Tibial nerve (tissue), 4 donors: ENCODE results near the gene OBSCN. TPM values are rescaled to one million over a fixed set of nuclear protein-coding genes. Genes with fewer than 3 reads are reported as not detected.

Experiments
- DNase-seq, 2 donors: peaks; one replicate each; pipeline ENCODE4 v3.0.0-alpha.2; 2019; ENCODE audit warnings: low spot score in 2 of 2
- H3K27ac ChIP-seq, 4 donors: fragments of 200-600 bp; sonication (generic) in 3 of 4; one replicate each; pipeline ENCODE4 v1.5.1; 2017 to 2019; ENCODE audit warnings: mild to moderate bottlenecking in 1 of 4
- H3K27me3 ChIP-seq, 2 donors: fragments of 200-600 bp; sonication (generic) in 1 of 2; one replicate each; pipeline versions ENCODE4 v1.5.1 to v1.6.0; 2017 to 2019
- H3K36me3 ChIP-seq, 3 donors: fragments of 200-600 bp; sonication (generic); one replicate each; pipeline ENCODE4 v1.5.1; 2018 to 2019
- H3K4me1 ChIP-seq, 4 donors: fragments of 200-600 bp; sonication (generic) in 3 of 4; one replicate each; pipeline ENCODE4 v1.5.1; 2017 to 2019
- H3K4me3 ChIP-seq, 4 donors: fragments of 200-600 bp; sonication (generic) in 3 of 4; one replicate each; pipeline ENCODE4 v1.5.1; 2017 to 2019; ENCODE audit warnings: mild to moderate bottlenecking in 1 of 4, moderate library complexity in 1 of 4
- H3K9me3 ChIP-seq, 4 donors: fragments of 200-600 bp; sonication (generic) in 3 of 4; one replicate each; pipeline ENCODE4 v1.5.1; 2017 to 2019
- EP300 ChIP-seq, 2 donors: sonication (generic); formaldehyde crosslinking; IDR thresholded peaks; one replicate each; pipeline ENCODE4 v1.6.1; 2017; ENCODE audit warnings: antibody characterized with exemption in 2 of 2, mild to moderate bottlenecking in 1 of 2
- POLR2A ChIP-seq, 2 donors: fragments of 450-650 bp; IDR thresholded peaks; one replicate each; pipeline ENCODE4 v1.6.1; 2017; ENCODE audit warnings: antibody characterized with exemption in 2 of 2, mild to moderate bottlenecking in 2 of 2, moderate library complexity in 2 of 2
- WGBS, 2 donors: methylation state at CpG; one replicate each; pipeline ENCODE4 v1.1.5; 2018; 5-methylcytosine and 5-hydroxymethylcytosine counted together
- total RNA-seq, 4 donors: library from RNA; depleted of rRNA; stranded (reverse); fragments of >200 nt; gene quantifications; one replicate each; pipeline ENCODE4 v1.1.0, GENCODE V29; 2016
- TF ChIP-seq, protein P1 (sequence below), 5 experiments: fragments of 200-600 bp in 3 of 5; fragments of 450-650 bp in 2 of 5; sonication (generic) in 3 of 5; IDR thresholded peaks; one replicate each; pipeline ENCODE4 v1.5.1; 2016 to 2019; ENCODE audit warnings: antibody characterized with exemption in 5 of 5, mild to moderate bottlenecking in 3 of 5, moderate library complexity in 2 of 5

OBSCN gene
- total RNA-seq, 4 donors from 2014 or later = 8.5 to 22.6 (median 19.0) TPM

DNA sequence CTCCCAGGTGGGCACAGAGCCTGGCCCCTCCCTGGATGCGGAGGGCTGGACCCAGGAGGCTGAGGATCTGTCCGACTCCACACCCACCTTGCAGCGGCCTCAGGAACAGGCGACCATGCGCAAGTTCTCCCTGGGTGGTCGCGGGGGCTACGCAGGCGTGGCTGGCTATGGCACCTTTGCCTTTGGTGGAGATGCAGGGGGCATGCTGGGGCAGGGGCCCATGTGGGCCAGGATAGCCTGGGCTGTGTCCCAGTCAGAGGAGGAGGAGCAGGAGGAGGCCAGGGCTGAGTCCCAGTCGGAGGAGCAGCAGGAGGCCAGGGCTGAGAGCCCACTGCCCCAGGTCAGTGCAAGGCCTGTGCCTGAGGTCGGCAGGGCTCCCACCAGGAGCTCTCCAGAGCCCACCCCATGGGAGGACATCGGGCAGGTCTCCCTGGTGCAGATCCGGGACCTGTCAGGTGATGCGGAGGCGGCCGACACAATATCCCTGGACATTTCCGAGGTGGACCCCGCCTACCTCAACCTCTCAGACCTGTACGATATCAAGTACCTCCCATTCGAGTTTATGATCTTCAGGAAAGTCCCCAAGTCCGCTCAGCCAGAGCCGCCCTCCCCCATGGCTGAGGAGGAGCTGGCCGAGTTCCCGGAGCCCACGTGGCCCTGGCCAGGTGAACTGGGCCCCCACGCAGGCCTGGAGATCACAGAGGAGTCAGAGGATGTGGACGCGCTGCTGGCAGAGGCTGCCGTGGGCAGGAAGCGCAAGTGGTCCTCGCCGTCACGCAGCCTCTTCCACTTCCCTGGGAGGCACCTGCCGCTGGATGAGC, 164.5 kb downstream of the OBSCN start:
- Histone ChIP-seq H3K9me3 (no peaks in the 10 kb centered on the region), H3K36me3 (no peaks in the 10 kb centered on the region), H3K4me1 (peaks cover 0 to 24% (median 13%) of the 10 kb centered on the region in 4 donors), H3K27me3 (peaks cover 0 to 6% of the 10 kb centered on the region in 2 donors), H3K4me3 (no peak overlapping the region), H3K27ac (peak overlapping the region in 1 of 4 donors; percentile 94)
- 69 to 73% methylated on average over 21 to 25 of the region's 34 CpGs for WGBS, 2 donors
- DNase-seq = no peak
- TF ChIP-seq, protein P1, sequence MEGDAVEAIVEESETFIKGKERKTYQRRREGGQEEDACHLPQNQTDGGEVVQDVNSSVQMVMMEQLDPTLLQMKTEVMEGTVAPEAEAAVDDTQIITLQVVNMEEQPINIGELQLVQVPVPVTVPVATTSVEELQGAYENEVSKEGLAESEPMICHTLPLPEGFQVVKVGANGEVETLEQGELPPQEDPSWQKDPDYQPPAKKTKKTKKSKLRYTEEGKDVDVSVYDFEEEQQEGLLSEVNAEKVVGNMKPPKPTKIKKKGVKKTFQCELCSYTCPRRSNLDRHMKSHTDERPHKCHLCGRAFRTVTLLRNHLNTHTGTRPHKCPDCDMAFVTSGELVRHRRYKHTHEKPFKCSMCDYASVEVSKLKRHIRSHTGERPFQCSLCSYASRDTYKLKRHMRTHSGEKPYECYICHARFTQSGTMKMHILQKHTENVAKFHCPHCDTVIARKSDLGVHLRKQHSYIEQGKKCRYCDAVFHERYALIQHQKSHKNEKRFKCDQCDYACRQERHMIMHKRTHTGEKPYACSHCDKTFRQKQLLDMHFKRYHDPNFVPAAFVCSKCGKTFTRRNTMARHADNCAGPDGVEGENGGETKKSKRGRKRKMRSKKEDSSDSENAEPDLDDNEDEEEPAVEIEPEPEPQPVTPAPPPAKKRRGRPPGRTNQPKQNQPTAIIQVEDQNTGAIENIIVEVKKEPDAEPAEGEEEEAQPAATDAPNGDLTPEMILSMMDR (IDR thresholded peaks at IDR 0.05) = no peak
- TF ChIP-seq POLR2A (IDR thresholded peaks at IDR 0.05) = no peak
- TF ChIP-seq EP300 (IDR thresholded peaks at IDR 0.05) = no peak

DNA sequence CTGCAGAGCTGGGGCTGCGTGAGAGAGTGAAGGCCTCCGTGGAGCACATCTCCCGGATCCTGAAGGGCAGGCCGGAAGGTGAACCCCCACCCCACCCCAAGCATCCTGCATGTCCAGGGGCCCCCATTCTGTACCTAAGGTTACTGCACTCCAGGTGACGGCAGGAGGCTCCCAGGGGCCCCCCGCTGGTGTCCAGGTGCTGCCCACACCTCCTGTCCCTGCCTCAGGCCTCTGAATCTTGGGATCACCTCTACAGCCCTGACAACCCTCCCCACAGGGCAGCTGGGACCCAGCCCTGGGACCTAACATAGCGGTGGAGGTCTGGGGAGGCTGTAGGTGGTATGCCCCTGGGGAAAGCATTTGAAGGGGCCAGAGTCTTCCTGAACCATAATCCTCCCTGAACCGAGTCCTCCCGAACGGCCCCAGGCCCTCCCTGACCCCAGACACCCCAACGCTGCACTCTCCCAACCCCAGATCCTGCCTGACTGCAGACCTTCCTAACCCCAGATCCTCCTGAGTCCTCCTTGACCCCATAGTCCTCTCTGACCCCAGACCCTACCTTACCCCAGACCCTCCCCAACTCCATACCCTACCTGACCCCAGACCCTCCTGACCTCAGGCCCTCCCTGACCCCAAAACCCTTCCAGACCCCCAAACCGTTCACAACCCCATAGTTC, 165.3 kb downstream of the OBSCN start:
- Histone ChIP-seq H3K27me3 (peaks cover 0 to 3% of the 10 kb centered on the region in 2 donors), H3K36me3 (no peaks in the 10 kb centered on the region), H3K9me3 (no peaks in the 10 kb centered on the region), H3K4me1 (peaks cover 0 to 24% (median 13%) of the 10 kb centered on the region in 4 donors), H3K27ac (peak overlapping the region in 2 of 4 donors; percentile 58 to 94), H3K4me3 (no peak overlapping the region)
- WGBS, 2 donors = 76 to 79% methylated on average over 9 to 12 of the region's 12 CpGs
- TF ChIP-seq, protein P1 (IDR thresholded peaks at IDR 0.05) = no peak
- TF ChIP-seq EP300 (IDR thresholded peaks at IDR 0.05) = no peak
- no peak for TF ChIP-seq POLR2A (IDR thresholded peaks at IDR 0.05)
- DNase-seq = no peak

DNA sequence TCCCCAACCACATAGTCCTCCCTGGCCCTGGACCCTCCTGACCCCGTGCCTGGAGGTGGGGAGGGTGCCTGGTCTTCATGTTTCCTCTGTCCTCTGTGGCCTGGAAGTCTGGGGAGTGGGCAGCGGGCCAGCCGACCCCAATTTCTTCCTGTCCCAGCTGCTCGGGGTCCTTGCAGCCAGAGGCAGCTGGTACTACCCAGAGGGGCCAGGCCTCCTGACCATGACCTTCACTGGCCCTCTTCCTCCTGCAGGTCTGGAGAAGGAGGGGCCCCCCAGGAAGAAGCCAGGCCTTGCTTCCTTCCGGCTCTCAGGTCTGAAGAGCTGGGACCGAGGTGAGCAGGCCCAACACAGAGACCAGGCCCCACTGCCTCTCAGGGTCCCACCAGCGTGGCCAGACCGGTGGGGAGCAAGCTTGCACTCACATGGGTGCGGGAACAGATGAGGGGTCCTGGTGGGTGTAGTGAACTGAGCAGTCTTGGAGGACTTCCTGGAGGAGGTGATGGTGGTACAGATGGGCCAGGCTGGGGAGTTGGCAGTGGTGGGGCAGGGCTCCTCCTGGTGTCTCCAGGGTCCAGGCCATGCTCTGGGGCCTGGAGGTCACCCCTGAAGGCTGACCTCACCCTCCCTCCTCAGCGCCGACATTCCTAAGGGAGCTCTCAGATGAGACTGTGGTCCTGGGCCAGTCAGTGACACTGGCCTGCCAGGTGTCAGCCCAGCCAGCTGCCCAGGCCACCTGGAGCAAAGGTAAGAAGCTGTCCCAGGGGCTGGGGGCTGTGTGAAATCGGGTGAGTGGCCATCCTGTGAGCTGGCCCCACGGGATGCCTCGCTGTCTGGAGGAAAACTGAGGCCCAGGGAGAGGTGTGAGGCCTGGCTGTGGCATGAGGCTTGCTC, 166.1 kb downstream of the OBSCN start:
- H3K27me3 ChIP-seq = no peaks in the 10 kb centered on the region
- no peaks in the 10 kb centered on the region for H3K36me3 ChIP-seq
- TF ChIP-seq, protein P1 (IDR thresholded peaks at IDR 0.05) = no peak
- TF ChIP-seq POLR2A (IDR thresholded peaks at IDR 0.05) = no peak
- TF ChIP-seq EP300 (IDR thresholded peaks at IDR 0.05) = no peak
- no peaks in the 10 kb centered on the region for H3K9me3 ChIP-seq
- WGBS, 2 donors = 82 to 93% methylated on average over 11 to 12 of the region's 14 CpGs
- H3K4me3 ChIP-seq = no peak overlapping the region
- no peak for DNase-seq
- peaks cover 0 to 32% (median 14%) of the 10 kb centered on the region in 4 donors for H3K4me1 ChIP-seq
- H3K27ac ChIP-seq = peak overlapping the region; percentile 58 to 95 (median 84)

DNA sequence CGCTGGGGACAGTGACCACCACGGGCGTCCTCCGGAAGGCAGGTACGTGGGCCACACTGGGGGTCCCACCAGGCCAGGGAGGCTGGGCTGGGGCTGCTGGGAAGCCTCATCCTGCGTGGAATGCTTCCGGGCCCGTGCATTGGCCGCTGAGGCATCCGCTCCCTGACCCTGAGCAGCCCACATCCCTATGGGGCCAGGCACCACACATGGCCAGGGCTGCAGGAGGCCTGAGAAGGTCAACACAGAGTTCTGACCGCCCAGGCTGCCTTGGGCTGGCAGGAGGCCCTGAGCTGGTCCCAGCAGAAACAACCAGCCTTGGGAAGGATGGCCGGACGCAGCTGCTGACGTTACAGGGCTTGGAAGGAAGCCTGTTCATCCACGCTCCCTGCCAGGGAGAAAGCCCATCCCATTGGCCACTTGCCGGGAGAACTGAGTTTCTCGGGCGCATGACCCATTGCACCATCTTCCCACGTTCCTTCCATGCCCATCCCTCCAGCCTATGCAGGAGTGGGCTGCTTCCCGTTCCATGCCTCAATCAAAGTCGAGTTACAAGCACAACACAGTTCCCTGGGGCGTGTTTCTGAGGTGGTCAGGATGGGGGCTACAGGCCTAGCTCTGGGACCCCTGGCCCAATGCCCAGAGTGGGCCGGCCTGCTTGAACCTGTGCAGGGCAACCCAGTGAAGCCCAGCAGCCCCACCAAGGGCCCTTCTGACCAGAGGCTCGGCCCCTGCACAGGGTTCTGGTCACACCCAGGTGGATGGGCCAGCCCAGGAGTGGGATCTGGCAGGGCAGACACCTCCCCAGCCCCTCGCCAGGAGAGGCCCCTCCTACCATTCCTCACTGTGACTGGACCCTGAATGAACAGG, 167.1 kb downstream of the OBSCN start:
- Histone ChIP-seq H3K36me3 (no peaks in the 10 kb centered on the region), H3K4me3 (no peak overlapping the region), H3K4me1 (peaks cover 0 to 39% (median 16%) of the 10 kb centered on the region in 4 donors), H3K27ac (peak overlapping the region; percentile 78 to 95 (median 90)), H3K9me3 (no peaks in the 10 kb centered on the region), H3K27me3 (no peaks in the 10 kb centered on the region)
- DNase-seq = peak; percentile 92 to 94
- TF ChIP-seq POLR2A (IDR thresholded peaks at IDR 0.05) (peak in 1 of 2 donors; percentile 26), EP300 (IDR thresholded peaks at IDR 0.05) (peak; percentile 87 to 97)
- TF ChIP-seq, protein P1 (IDR thresholded peaks at IDR 0.05) = peak in 1 of 5 experiments; percentile 16
- WGBS, 2 donors = 37 to 38% methylated on average over 15 to 20 of the region's 25 CpGs
